ENCODE measurements around the gene CMBL. TPM values are rescaled to one million over a fixed set of nuclear protein-coding genes. Genes with fewer than 3 reads are reported as not detected.

The CMBL gene
- total RNA-seq, 1 donor from 2014 or later = 11.3 TPM

DNA sequence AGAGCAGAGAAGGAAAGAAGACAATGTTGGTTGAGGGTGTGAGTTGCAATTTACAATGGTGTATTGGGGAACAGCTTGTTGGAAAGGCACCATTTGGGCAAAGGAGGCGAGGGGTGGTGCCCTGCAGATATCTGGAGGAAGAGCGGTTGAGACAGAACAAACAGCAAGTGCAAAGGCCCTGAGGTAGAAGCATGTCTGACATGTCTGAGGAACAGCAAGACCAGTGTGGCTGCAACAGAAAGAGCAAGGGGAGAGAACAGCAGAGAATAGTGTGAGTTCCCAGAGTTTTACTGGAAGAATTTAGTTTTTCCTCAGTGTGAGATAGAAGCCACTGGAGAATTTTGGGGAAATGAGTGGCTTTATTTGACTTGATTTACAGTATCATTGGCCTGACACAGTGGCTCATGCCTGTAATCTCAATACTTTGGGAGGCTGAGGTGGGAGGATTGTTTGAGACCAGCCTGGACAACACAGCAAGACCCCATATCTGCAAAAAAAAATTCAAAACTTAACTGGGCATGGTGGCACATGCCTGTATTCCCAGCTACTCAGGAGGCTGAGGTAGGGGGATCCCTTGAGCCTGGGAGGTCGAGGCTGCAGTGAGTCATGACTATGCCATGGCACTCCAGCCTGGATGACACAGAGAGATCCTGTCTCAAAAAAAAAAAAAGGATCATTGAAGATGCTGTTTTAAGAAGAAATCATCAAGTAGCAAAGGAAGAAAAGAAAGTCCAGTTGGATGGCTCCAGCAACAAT, 13.6 kb downstream of the CMBL start:
- Mint-ChIP-seq H3K4me1 (no peaks in the 10 kb centered on the region), H3K36me3 (peaks cover 9% of the 10 kb centered on the region), H3K27me3 (ENCODE audit: insufficient read depth, low read depth) (no peaks in the 10 kb centered on the region), H3K4me3 (no peak overlapping the region), H3K9me3 (peaks cover 3% of the 10 kb centered on the region), H3K27ac (no peak overlapping the region)
- Histone ChIP-seq H3K27me3 (no peaks in the 10 kb centered on the region), H3K4me3 (no peak overlapping the region), H3K4me2 (no peak overlapping the region), H3K4me1 (peaks cover 6% of the 10 kb centered on the region), H3K27ac (no peak overlapping the region), H3K9me3 (ENCODE audit: low read depth) (no peaks in the 10 kb centered on the region), H3K36me3 (no peaks in the 10 kb centered on the region), H4K20me1 (ENCODE audit: low read depth) (no peaks in the 10 kb centered on the region), H3K79me2 (ENCODE audit: low read depth) (no peaks in the 10 kb centered on the region), H2AFZ (replicated peaks) (no peak overlapping the region), H3K9ac (no peak overlapping the region), H3F3A (ENCODE audit: low read depth) (no peaks in the 10 kb centered on the region)
- no peak for TF ChIP-seq EZH2 (IDR thresholded peaks at IDR 0.05)
- no peak for DNase-seq (ENCODE audit: low spot score)

DNA sequence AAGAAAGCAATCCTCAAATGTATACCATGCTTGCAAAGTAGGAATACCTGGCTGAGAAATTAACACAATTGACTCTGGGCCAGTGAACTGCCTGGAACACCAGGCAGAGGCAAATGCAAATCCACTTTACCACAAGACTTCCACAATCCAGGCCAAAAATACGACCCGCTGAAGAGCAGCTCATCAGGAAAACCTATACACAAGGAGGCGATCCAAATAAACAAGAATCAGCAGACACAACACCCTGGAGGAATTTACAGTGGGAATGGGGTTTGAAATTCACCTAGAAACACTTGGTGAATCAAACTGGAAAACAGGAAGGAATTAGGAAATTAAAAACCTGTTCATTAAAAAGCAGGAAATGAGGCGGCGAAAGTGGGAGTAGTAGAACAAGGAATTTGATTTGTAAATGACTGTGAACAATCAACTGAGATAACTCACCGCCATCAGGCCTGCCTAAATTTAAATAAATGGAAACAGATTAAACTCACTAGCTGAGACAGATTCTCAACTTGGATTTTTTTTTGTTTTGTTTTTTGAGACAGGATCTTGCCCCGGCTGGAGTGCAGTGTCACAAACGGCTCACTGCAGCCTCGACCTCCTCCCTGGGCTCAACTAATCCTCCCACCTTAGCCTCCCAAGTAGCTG, 15.9 kb downstream of the CMBL start:
- Histone ChIP-seq H3K9me3 (ENCODE audit: low read depth) (no peaks in the 10 kb centered on the region), H3K4me1 (no peaks in the 10 kb centered on the region)
- no peak overlapping the region for H3K27ac Mint-ChIP-seq

DNA sequence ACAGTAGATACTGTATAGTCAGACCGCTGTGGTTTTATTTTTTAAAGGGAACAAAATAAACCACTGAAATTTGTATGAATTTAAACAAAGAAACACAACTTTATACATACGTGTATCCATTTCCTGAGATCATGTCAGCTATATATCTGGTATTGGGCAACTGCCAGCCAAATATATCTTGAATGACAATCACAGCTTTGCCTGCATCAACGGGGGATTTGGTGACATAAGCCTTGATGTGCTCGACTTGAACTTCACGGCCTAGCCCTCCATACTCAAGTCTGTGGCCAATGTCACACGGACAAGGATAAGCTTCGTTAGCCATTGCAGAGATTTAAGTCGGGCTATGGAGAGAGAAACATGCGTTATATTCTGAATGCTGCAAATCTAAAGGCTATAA, 17.3 kb downstream of the CMBL start:
- Mint-ChIP-seq H3K27me3 (ENCODE audit: insufficient read depth, low read depth) (no peaks in the 10 kb centered on the region), H3K4me3 (no peak overlapping the region), H3K36me3 (peaks cover 15% of the 10 kb centered on the region), H3K9me3 (peaks cover 3% of the 10 kb centered on the region), H3K27ac (no peak overlapping the region), H3K4me1 (no peaks in the 10 kb centered on the region)
- Histone ChIP-seq H3F3A (ENCODE audit: low read depth) (no peaks in the 10 kb centered on the region), H4K20me1 (ENCODE audit: low read depth) (no peaks in the 10 kb centered on the region), H3K4me1 (no peaks in the 10 kb centered on the region), H3K4me2 (no peak overlapping the region), H3K27ac (no peak overlapping the region), H3K9me3 (ENCODE audit: low read depth) (no peaks in the 10 kb centered on the region), H3K27me3 (no peaks in the 10 kb centered on the region), H3K4me3 (no peak overlapping the region), H3K36me3 (no peaks in the 10 kb centered on the region), H3K9ac (no peak overlapping the region), H2AFZ (replicated peaks) (no peak overlapping the region), H3K79me2 (ENCODE audit: low read depth) (no peaks in the 10 kb centered on the region)
- no peak for DNase-seq (ENCODE audit: low spot score)
- TF ChIP-seq EZH2 (IDR thresholded peaks at IDR 0.05) (no peak), EZH2phosphoT487 (IDR thresholded peaks at IDR 0.05) (no peak)
- TF ChIP-seq, protein P1, sequence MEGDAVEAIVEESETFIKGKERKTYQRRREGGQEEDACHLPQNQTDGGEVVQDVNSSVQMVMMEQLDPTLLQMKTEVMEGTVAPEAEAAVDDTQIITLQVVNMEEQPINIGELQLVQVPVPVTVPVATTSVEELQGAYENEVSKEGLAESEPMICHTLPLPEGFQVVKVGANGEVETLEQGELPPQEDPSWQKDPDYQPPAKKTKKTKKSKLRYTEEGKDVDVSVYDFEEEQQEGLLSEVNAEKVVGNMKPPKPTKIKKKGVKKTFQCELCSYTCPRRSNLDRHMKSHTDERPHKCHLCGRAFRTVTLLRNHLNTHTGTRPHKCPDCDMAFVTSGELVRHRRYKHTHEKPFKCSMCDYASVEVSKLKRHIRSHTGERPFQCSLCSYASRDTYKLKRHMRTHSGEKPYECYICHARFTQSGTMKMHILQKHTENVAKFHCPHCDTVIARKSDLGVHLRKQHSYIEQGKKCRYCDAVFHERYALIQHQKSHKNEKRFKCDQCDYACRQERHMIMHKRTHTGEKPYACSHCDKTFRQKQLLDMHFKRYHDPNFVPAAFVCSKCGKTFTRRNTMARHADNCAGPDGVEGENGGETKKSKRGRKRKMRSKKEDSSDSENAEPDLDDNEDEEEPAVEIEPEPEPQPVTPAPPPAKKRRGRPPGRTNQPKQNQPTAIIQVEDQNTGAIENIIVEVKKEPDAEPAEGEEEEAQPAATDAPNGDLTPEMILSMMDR (IDR thresholded peaks at IDR 0.05) = no peak

More for the DNA sequence above, 15.9 kb downstream of the CMBL start:
- Histone ChIP-seq H3K9ac (no peak overlapping the region), H3K27ac (no peak overlapping the region), H3K27me3 (no peaks in the 10 kb centered on the region), H3K79me2 (ENCODE audit: low read depth) (no peaks in the 10 kb centered on the region), H3F3A (ENCODE audit: low read depth) (no peaks in the 10 kb centered on the region), H4K20me1 (ENCODE audit: low read depth) (no peaks in the 10 kb centered on the region), H3K4me3 (no peak overlapping the region), H3K36me3 (no peaks in the 10 kb centered on the region), H2AFZ (replicated peaks) (no peak overlapping the region), H3K4me2 (no peak overlapping the region)
- Mint-ChIP-seq H3K27me3 (ENCODE audit: insufficient read depth, low read depth) (no peaks in the 10 kb centered on the region), H3K4me1 (no peaks in the 10 kb centered on the region), H3K4me3 (no peak overlapping the region), H3K36me3 (peaks cover 14% of the 10 kb centered on the region), H3K9me3 (peaks cover 3% of the 10 kb centered on the region)
- no peak for DNase-seq (ENCODE audit: low spot score)
- no peak for TF ChIP-seq EZH2phosphoT487 (IDR thresholded peaks at IDR 0.05)
- TF ChIP-seq, protein P1 (IDR thresholded peaks at IDR 0.05) = no peak
- TF ChIP-seq EZH2 (IDR thresholded peaks at IDR 0.05) = no peak

DNA sequence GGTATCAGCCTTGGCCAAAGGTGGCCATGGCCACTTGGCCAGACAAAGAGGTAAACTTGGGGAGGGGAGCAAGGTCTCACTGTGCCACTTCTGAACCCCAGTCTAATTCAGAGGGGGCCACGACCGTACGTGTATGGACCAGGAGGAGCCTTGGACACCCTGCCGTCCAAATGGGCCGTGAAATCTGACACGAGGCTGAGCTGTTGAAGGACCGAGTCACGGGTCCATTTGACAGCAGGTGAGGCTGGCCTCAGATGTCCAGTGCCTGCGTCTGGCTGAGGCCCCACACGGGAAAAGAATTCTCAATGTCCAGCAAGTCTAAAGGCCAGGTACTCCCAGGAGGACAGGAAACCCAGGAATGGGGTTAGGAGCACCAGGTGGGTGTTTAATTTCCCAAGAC, 17.7 kb downstream of the CMBL start:
- Mint-ChIP-seq H3K9me3 (peaks cover 3% of the 10 kb centered on the region), H3K27me3 (ENCODE audit: insufficient read depth, low read depth) (no peaks in the 10 kb centered on the region), H3K4me3 (no peak overlapping the region), H3K4me1 (no peaks in the 10 kb centered on the region), H3K36me3 (peaks cover 15% of the 10 kb centered on the region), H3K27ac (no peak overlapping the region)
- TF ChIP-seq EZH2phosphoT487 (IDR thresholded peaks at IDR 0.05) = no peak
- no peak for TF ChIP-seq EZH2 (IDR thresholded peaks at IDR 0.05)
- TF ChIP-seq, protein P1 (IDR thresholded peaks at IDR 0.05) = no peak
- H3K4me2 ChIP-seq = no peak overlapping the region
- no peaks in the 10 kb centered on the region for H3K79me2 ChIP-seq (ENCODE audit: low read depth)
- no peak overlapping the region for H3K4me3 ChIP-seq
- H3F3A ChIP-seq (ENCODE audit: low read depth) = no peaks in the 10 kb centered on the region
- DNase-seq (ENCODE audit: low spot score) = no peak
- no peaks in the 10 kb centered on the region for H3K9me3 ChIP-seq (ENCODE audit: low read depth)
- no peak overlapping the region for H2AFZ ChIP-seq (replicated peaks)
- no peaks in the 10 kb centered on the region for H3K36me3 ChIP-seq
- H3K27me3 ChIP-seq = no peaks in the 10 kb centered on the region
- H3K4me1 ChIP-seq = no peaks in the 10 kb centered on the region
- no peak overlapping the region for H3K9ac ChIP-seq
- H4K20me1 ChIP-seq (ENCODE audit: low read depth) = no peaks in the 10 kb centered on the region
- no peak overlapping the region for H3K27ac ChIP-seq

Measured in neural progenitor cell (in vitro differentiated cells).